Sigmoid colon (tissue), 7 donors: ENCODE results near the gene TAGLN2. TPM values are rescaled to one million over a fixed set of nuclear protein-coding genes. Genes with fewer than 3 reads are reported as not detected.
"Not testable (repeated sequence)": the region's sequence is repeated elsewhere in the genome, so short reads cannot be mapped to it uniquely, and the experiment has no call there.

ENCODE experiments used
- DNase-seq: peaks from one replicate; pipeline ENCODE4 v3.0.0-alpha.2; 2019
- H3K27ac ChIP-seq, 4 donors: fragments of 200-600 bp; sonication (generic); one replicate each; pipeline ENCODE4 v1.5.1; 2016 to 2019; ENCODE audit warnings: mild to moderate bottlenecking in 1 of 4
- H3K27me3 ChIP-seq, 3 donors: fragments of 200-600 bp; sonication (generic); one replicate each; pipeline ENCODE4 v1.5.1; 2019; ENCODE audit warnings: mild to moderate bottlenecking in 1 of 3
- H3K36me3 ChIP-seq, 4 donors: fragments of 200-600 bp; sonication (generic); one replicate each; pipeline ENCODE4 v1.5.1; 2016 to 2019
- H3K4me1 ChIP-seq, 4 donors: fragments of 200-600 bp; sonication (generic); one replicate each; pipeline ENCODE4 v1.5.1; 2017 to 2019
- H3K4me3 ChIP-seq, 4 donors: fragments of 200-600 bp; sonication (generic); one replicate each; pipeline ENCODE4 v1.5.1; 2017 to 2019; ENCODE audit warnings: mild to moderate bottlenecking in 2 of 4, moderate library complexity in 1 of 4
- H3K9me3 ChIP-seq, 4 donors: fragments of 200-600 bp in 3 of 4; sonication (generic) in 3 of 4; one replicate each; pipeline versions ENCODE4 v1.5.1 to v1.6.1; 2013 to 2019
- CTCF ChIP-seq, 4 experiments: fragments of 450-650 bp in 3 of 4; fragments of 200-600 bp in 1 of 4; IDR thresholded peaks; one replicate each; pipeline ENCODE4 v1.5.1; 2016 to 2019; ENCODE audit warnings: antibody characterized with exemption in 4 of 4, mild to moderate bottlenecking in 3 of 4, moderate library complexity in 2 of 4
- EP300 ChIP-seq, 4 donors: sonication (generic); formaldehyde crosslinking; IDR thresholded peaks; one replicate each; pipeline ENCODE4 v1.6.1; 2017; ENCODE audit warnings: antibody characterized with exemption in 4 of 4
- POLR2A ChIP-seq, 2 donors: fragments of 450-650 bp; IDR thresholded peaks; one replicate each; pipeline ENCODE4 v1.6.1; 2016; ENCODE audit warnings: antibody characterized with exemption in 2 of 2, mild to moderate bottlenecking in 2 of 2, moderate library complexity in 2 of 2
- POLR2AphosphoS5 ChIP-seq, 4 donors: sonication (generic); formaldehyde crosslinking; IDR thresholded peaks; one replicate each; pipeline ENCODE4 v1.6.1; 2017; ENCODE audit warnings: antibody characterized with exemption in 4 of 4
- WGBS, 2 donors: extraction: QIAGEN DNeasy Blood & Tissue Kit; methylation state at CpG; one replicate each; pipeline ENCODE4 v1.1.7; 2013; 5-methylcytosine and 5-hydroxymethylcytosine counted together
- intact Hi-C: fragments of 100-400 bp; cut with DNase I; formaldehyde crosslinking; loops from one replicate; pipeline ENCODE4 v1.15.1; 2023
- polyA plus RNA-seq, 3 donors: library from polyadenylated mRNA; stranded (reverse); fragments of 200-250 nt; gene quantifications; one replicate each; pipeline ENCODE4 v1.2.3, GENCODE V29; 2013
- total RNA-seq, 4 donors: library from RNA; depleted of rRNA; stranded (reverse); fragments of >200 nt; gene quantifications; one replicate each; pipeline ENCODE4 v1.1.0, GENCODE V29; 2016
- donor health status: healthy with polysubstance abuse.
- donor health status: Bipolar disorder and iron deficiency.
- donor health status: healthy.

Gene TAGLN2
- total and polyA plus RNA-seq, 7 donors = 88.8 to 770 (median 109) TPM

- H3K27ac ChIP-seq = no peak overlapping the region
- H3K4me1 ChIP-seq = peaks cover 0 to 3% (median 0%) of the 10 kb centered on the region in 4 donors
- H3K9me3 ChIP-seq = no peaks in the 10 kb centered on the region
- 86 to 90% methylated on average over 9 of the region's 9 CpGs for WGBS, 2 donors
- intact Hi-C loops = no loop called here
- H3K4me3 ChIP-seq = no peak overlapping the region
- no peaks in the 10 kb centered on the region for H3K27me3 ChIP-seq
- H3K36me3 ChIP-seq = no peaks in the 10 kb centered on the region
- peak; percentile 51 for DNase-seq
- TF ChIP-seq CTCF (IDR thresholded peaks at IDR 0.05) (no peak), POLR2A (IDR thresholded peaks at IDR 0.05) (no peak)
These were observed 17.0 kb downstream of the TAGLN2 start for GRCh38 chr1:159908031-159908940.

- no peak overlapping the region for H3K4me3 ChIP-seq
- TF ChIP-seq CTCF (IDR thresholded peaks at IDR 0.05) (no peak), EP300 (IDR thresholded peaks at IDR 0.05) (no peak), POLR2AphosphoS5 (IDR thresholded peaks at IDR 0.05) (no peak), POLR2A (IDR thresholded peaks at IDR 0.05) (no peak)
- intact Hi-C loops = no loop called here
- WGBS, 2 donors = 21 to 67% methylated on average over 1 of the region's 1 CpG
- no peak overlapping the region for H3K27ac ChIP-seq
- DNase-seq = no peak
- H3K27me3 ChIP-seq = no peaks in the 10 kb centered on the region
- no peaks in the 10 kb centered on the region for H3K36me3 ChIP-seq
- no peaks in the 10 kb centered on the region for H3K9me3 ChIP-seq
- no peaks in the 10 kb centered on the region for H3K4me1 ChIP-seq
These were observed 18.3 kb downstream of the TAGLN2 start for GRCh38 chr1:159906960-159907359.

GRCh38 chr1:159904036-159904435 is 21.3 kb downstream of the TAGLN2 start:
- H3K27me3 ChIP-seq, H3K9me3 ChIP-seq, H3K27ac ChIP-seq, H3K36me3 ChIP-seq, intact Hi-C loops, H3K4me3 ChIP-seq: not testable (repeated sequence)
- WGBS, 2 donors = 75 to 79% methylated on average over 3 of the region's 3 CpGs
- peaks cover 0 to 11% (median 9%) of the 10 kb centered on the region in 4 donors for H3K4me1 ChIP-seq
- DNase-seq = peak; percentile 40

- no peaks in the 10 kb centered on the region for H3K36me3 ChIP-seq
- no peak overlapping the region for H3K27ac ChIP-seq
- WGBS, 2 donors = 97 to 98% methylated on average over 3 of the region's 3 CpGs
- H3K9me3 ChIP-seq = no peaks in the 10 kb centered on the region
- TF ChIP-seq POLR2A (IDR thresholded peaks at IDR 0.05) (no peak), EP300 (IDR thresholded peaks at IDR 0.05) (no peak), POLR2AphosphoS5 (IDR thresholded peaks at IDR 0.05) (no peak), CTCF (IDR thresholded peaks at IDR 0.05) (no peak)
- H3K4me1 ChIP-seq = peaks cover 0 to 11% (median 9%) of the 10 kb centered on the region in 4 donors
- no peak overlapping the region for H3K4me3 ChIP-seq
- no peaks in the 10 kb centered on the region for H3K27me3 ChIP-seq
- intact Hi-C loops = no loop called here
- DNase-seq = no peak
These were observed 22.8 kb downstream of the TAGLN2 start for GRCh38 chr1:159902541-159902940.

- Histone ChIP-seq H3K36me3 (no peaks in the 10 kb centered on the region), H3K9me3 (no peaks in the 10 kb centered on the region), H3K27me3 (no peaks in the 10 kb centered on the region), H3K4me3 (no peak overlapping the region), H3K4me1 (peaks cover 0 to 11% (median 9%) of the 10 kb centered on the region in 4 donors), H3K27ac (peak overlapping the region in 2 of 4 donors; percentile 7 to 31)
- WGBS, 2 donors = 77 to 89% methylated on average over 2 of the region's 2 CpGs
- peak; percentile 8 for DNase-seq
- intact Hi-C loops = no loop called here
- TF ChIP-seq POLR2AphosphoS5 (IDR thresholded peaks at IDR 0.05) (no peak), EP300 (IDR thresholded peaks at IDR 0.05) (no peak), CTCF (IDR thresholded peaks at IDR 0.05) (no peak)
These were observed 24.4 kb downstream of the TAGLN2 start for GRCh38 chr1:159900755-159901360.
